Measurements from ENCODE around the gene IFITM10.

- no peak for TF ChIP-seq GATA2 (IDR thresholded peaks at IDR 0.05; ENCODE audit: low read depth, low read length)
- no peak for TF ChIP-seq GATA3 (IDR thresholded peaks at IDR 0.05; ENCODE audit: low read depth, low read length)
Measured at GRCh38 chr11:1702506-1702905, 47.9 kb downstream of the IFITM10 start.
